OCI-LY1 (cell line): Measurements from ENCODE around the gene TYMS.

Experiments
- H2AFZ ChIP-seq: fragments of 200-600 bp; sonication (generic), shearing (Covaris generic); 2 replicates; pipeline ENCODE4 v1.6.0; 2014; ENCODE audit warnings: antibody characterized with exemption, mild to moderate bottlenecking, low read length
- H3F3A ChIP-seq: fragments of 200-600 bp; sonication (generic), shearing (Covaris generic); 2 replicates; pipeline ENCODE4 v1.6.0; 2014; ENCODE audit warnings: mild to moderate bottlenecking, antibody characterized with exemption, low read length, moderate library complexity; ENCODE audit not compliant: insufficient read depth
- H3K27ac ChIP-seq: fragments of 200-600 bp; sonication (generic); 2 replicates; pipeline ENCODE4 v1.5.1; 2014; ENCODE audit warnings: low read length, mixed run types, mild to moderate bottlenecking, low read depth; ENCODE audit not compliant: poor library complexity, severe bottlenecking
- H3K27me3 ChIP-seq: fragments of 200-600 bp; sonication (generic); 2 replicates; pipeline ENCODE4 v1.6.0; 2014; ENCODE audit warnings: antibody characterized with exemption, mild to moderate bottlenecking, low read length, moderate library complexity; ENCODE audit not compliant: insufficient read depth
- H3K36me3 ChIP-seq: fragments of 200-600 bp; sonication (generic); 2 replicates; pipeline ENCODE4 v1.6.1; 2014; ENCODE audit warnings: mild to moderate bottlenecking, antibody characterized with exemption, low read length, moderate library complexity, mixed read lengths; ENCODE audit not compliant: insufficient read depth
- H3K4me1 ChIP-seq: fragments of 200-600 bp; sonication (generic); 2 replicates; pipeline ENCODE4 v1.5.1; 2014; ENCODE audit warnings: mild to moderate bottlenecking, low read length, moderate library complexity; ENCODE audit not compliant: insufficient read depth, severe bottlenecking
- H3K4me2 ChIP-seq: fragments of 200-600 bp; sonication (generic), shearing (Covaris generic); 2 replicates; pipeline ENCODE4 v1.6.1; 2014; ENCODE audit warnings: low read length
- H3K4me3 ChIP-seq: fragments of 200-600 bp; sonication (generic); 2 replicates; pipeline ENCODE4 v1.5.1; 2014; ENCODE audit warnings: low read length, low read depth, mild to moderate bottlenecking, mixed read lengths; ENCODE audit not compliant: poor library complexity, severe bottlenecking
- H3K79me2 ChIP-seq: fragments of 200-600 bp; shearing (Covaris generic); 2 replicates; pipeline ENCODE4 v1.6.1; 2016; ENCODE audit warnings: mixed run types, low read length, mixed read lengths; ENCODE audit not compliant: insufficient read depth
- H3K9ac ChIP-seq: fragments of 200-600 bp; sonication (generic), shearing (Covaris generic); 2 replicates; pipeline ENCODE4 v1.6.1; 2014; ENCODE audit warnings: mild to moderate bottlenecking, low read length, mixed read lengths
- H3K9me2 ChIP-seq: fragments of 200-600 bp; sonication (generic), shearing (Covaris generic); 2 replicates; pipeline ENCODE4 v1.6.1; 2014; ENCODE audit warnings: low read depth, mild to moderate bottlenecking, low read length, mixed read lengths
- H3K9me3 ChIP-seq: fragments of 200-600 bp; shearing (Covaris generic); 2 replicates; pipeline ENCODE4 v1.6.1; 2014; ENCODE audit warnings: low read length, mixed read lengths
- H4K20me1 ChIP-seq: fragments of 200-600 bp; sonication (generic), shearing (Covaris generic); 2 replicates; pipeline ENCODE4 v1.6.0; 2016; ENCODE audit warnings: mild to moderate bottlenecking, low read length; ENCODE audit not compliant: insufficient read depth
- CTCF ChIP-seq: fragments of 200-600 bp; sonication (generic), shearing (Covaris generic); IDR thresholded peaks from 2 replicates; pipeline ENCODE4 v1.5.1; 2017; ENCODE audit warnings: mild to moderate bottlenecking, antibody characterized with exemption, low read length, moderate library complexity, mixed read lengths
- EZH2 ChIP-seq: fragments of 200-600 bp; sonication (generic), shearing (Covaris generic); IDR thresholded peaks from 2 replicates; pipeline ENCODE4 v1.8.0; 2017; ENCODE audit warnings: borderline replicate concordance, mixed run types, mild to moderate bottlenecking, antibody characterized with exemption, low read length, moderate library complexity, mixed read lengths

Gene TYMS

GRCh38 chr18:612156-612555 lies 45.3 kb upstream of the TYMS start:
- TF ChIP-seq EZH2 (no peak), CTCF (no peak)
- no peak overlapping the region for H3K4me3 ChIP-seq
- H3K36me3 ChIP-seq, result no peaks in the 10 kb centered on the region
- no peaks in the 10 kb centered on the region for H3K9me2 ChIP-seq
- H3K9me3 ChIP-seq, result no peaks in the 10 kb centered on the region
- no peak overlapping the region for H3K4me2 ChIP-seq
- no peak overlapping the region for H2AFZ ChIP-seq
- no peaks in the 10 kb centered on the region for H4K20me1 ChIP-seq
- no peak overlapping the region for H3K27ac ChIP-seq
- H3F3A ChIP-seq, result no peaks in the 10 kb centered on the region
- H3K9ac ChIP-seq, result no peak overlapping the region
- no peaks in the 10 kb centered on the region for H3K27me3 ChIP-seq
- no peaks in the 10 kb centered on the region for H3K4me1 ChIP-seq
- H3K79me2 ChIP-seq, result no peaks in the 10 kb centered on the region

DNA sequence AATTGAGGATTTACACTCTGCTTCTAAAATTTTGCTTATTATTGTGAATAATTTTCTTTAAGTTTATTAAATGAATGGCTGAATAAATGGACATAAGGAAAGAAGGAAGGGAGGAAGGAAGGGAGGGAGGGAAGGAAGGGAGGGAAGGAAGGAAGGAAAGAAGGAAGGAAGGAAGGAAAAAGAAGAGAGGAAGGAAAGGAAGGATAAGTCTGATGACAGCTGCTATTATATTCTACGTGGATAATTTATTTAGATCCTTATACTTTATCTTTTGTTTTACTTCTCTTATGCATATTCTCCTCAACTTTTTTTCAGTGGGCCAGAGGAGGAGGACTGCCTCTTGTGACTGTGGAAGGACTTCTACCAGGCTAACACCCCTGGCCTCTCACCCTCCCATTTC lies 43.3 kb upstream of the TYMS start:
- no peaks in the 10 kb centered on the region for H3K9me2 ChIP-seq
- no peaks in the 10 kb centered on the region for H3K4me1 ChIP-seq
- no peak overlapping the region for H3K4me2 ChIP-seq
- no peaks in the 10 kb centered on the region for H3K9me3 ChIP-seq
- H3K27me3 ChIP-seq, result no peaks in the 10 kb centered on the region
- H4K20me1 ChIP-seq, result no peaks in the 10 kb centered on the region
- no peaks in the 10 kb centered on the region for H3K79me2 ChIP-seq
- H2AFZ ChIP-seq, result no peak overlapping the region
- H3F3A ChIP-seq, result no peaks in the 10 kb centered on the region
- H3K27ac ChIP-seq, result no peak overlapping the region
- TF ChIP-seq EZH2 (no peak), CTCF (no peak)
- H3K4me3 ChIP-seq, result no peak overlapping the region
- H3K9ac ChIP-seq, result no peak overlapping the region
- H3K36me3 ChIP-seq, result no peaks in the 10 kb centered on the region

DNA sequence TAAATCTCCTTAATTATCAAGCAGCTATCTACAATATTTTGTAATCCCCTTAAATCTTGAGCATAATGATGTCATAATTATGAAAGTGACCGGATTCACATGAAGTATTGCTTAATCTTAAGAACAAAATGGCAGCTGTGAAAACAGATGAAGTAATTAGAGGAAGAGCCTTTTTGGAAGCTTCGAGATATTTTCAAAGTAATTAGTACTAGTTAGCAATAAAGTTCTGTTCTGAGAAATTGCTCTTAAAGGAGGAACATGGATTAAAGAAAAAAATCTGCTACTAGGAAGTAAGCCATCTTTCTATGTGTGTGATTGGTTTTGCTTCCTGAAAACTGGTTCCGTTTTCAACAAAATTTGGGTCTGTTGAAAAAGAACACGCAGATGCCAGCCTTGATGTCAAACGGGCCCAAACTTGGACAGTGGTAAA lies 42.3 kb upstream of the TYMS start:
- H3K27ac ChIP-seq, result no peak overlapping the region
- H3F3A ChIP-seq, result no peaks in the 10 kb centered on the region
- no peaks in the 10 kb centered on the region for H3K79me2 ChIP-seq
- no peak overlapping the region for H3K4me3 ChIP-seq
- no peak overlapping the region for H2AFZ ChIP-seq
- no peaks in the 10 kb centered on the region for H3K9me2 ChIP-seq
- H4K20me1 ChIP-seq, result no peaks in the 10 kb centered on the region
- H3K27me3 ChIP-seq, result no peaks in the 10 kb centered on the region
- H3K4me2 ChIP-seq, result no peak overlapping the region
- H3K36me3 ChIP-seq, result no peaks in the 10 kb centered on the region
- H3K4me1 ChIP-seq, result no peaks in the 10 kb centered on the region
- no peak overlapping the region for H3K9ac ChIP-seq
- TF ChIP-seq CTCF (no peak), EZH2 (no peak)
- no peaks in the 10 kb centered on the region for H3K9me3 ChIP-seq
